Measurements from ENCODE around the gene COQ2. TPM values are rescaled to one million over a fixed set of nuclear protein-coding genes. Genes with fewer than 3 reads are reported as not detected.

COQ2 gene, protein sequence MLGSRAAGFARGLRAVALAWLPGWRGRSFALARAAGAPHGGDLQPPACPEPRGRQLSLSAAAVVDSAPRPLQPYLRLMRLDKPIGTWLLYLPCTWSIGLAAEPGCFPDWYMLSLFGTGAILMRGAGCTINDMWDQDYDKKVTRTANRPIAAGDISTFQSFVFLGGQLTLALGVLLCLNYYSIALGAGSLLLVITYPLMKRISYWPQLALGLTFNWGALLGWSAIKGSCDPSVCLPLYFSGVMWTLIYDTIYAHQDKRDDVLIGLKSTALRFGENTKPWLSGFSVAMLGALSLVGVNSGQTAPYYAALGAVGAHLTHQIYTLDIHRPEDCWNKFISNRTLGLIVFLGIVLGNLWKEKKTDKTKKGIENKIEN
- total RNA-seq = 19.4 and 25.5 TPM in 2 replicates

DNA sequence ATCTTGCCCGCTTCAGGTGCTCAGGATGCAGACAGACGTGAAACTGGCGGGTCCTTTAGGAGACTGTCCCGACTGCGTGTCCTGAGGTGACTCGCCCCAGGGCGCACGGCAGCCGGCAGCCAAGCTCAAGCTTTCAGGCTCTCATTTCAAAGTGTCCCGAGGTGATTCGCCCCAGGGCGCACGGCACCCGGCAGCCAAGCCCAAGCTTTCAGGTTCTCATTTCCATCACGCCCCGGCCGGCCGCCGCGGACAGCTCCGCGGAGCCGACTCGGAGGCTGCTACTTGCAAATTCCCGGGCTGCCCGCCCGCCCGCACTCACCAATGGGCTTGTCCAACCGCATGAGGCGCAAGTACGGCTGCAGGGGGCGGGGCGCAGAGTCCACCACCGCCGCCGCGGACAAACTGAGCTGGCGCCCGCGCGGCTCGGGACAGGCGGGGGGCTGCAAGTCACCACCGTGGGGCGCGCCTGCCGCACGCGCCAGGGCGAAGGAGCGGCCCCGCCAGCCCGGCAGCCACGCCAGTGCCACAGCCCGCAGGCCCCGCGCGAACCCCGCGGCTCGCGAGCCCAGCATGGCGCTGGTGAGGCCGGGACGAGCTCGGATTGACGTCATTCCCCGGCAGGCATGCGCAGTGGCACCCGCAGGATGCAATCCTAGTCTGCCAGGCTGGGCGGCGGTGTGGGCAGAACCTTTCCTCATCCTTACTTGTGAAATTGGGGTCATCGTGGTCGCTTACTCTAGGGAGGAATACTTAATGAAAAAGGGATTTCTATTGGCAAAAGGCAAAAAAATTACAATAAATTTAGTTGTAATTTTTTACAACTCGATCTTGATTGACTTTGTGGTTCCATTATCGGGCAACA, at the start of gene COQ2:
TSS of gene COQ2 (minus strand) at position 606 of the 862 bp plus-strand sequence. CDS start at position 572, 34 bp downstream.

Other genes with a start within 250 kb of the COQ2 start
- 39.8 and 51.8 TPM in 2 replicates for gene COPS4, start 249.6 kb downstream of the COQ2 start, total RNA-seq
- gene PLAC8, start 170.1 kb downstream of the COQ2 start, total RNA-seq = 4.7 and 9.8 TPM in 2 replicates
- gene HPSE, start 50.0 kb upstream of the COQ2 start, total RNA-seq = 5.1 and 7.3 TPM in 2 replicates
- 4.7 and 10.2 TPM in 2 replicates for gene HELQ, start 171.0 kb upstream of the COQ2 start, total RNA-seq
- gene MRPS18C, start 171.3 kb upstream of the COQ2 start, total RNA-seq = 30.6 and 35.3 TPM in 2 replicates
- gene ABRAXAS1, start 200.3 kb upstream of the COQ2 start, total RNA-seq = 4.6 and 6.1 TPM in 2 replicates